ENCODE results near the gene RXFP4. TPM values are rescaled to one million over a fixed set of nuclear protein-coding genes. Genes with fewer than 3 reads are reported as not detected.
A peak's percentile ranks its signal among the peaks of the same experiment; 100 is the strongest.

RXFP4 gene
- total RNA-seq, 2 donors from 2014 or later = not detected

DNA sequence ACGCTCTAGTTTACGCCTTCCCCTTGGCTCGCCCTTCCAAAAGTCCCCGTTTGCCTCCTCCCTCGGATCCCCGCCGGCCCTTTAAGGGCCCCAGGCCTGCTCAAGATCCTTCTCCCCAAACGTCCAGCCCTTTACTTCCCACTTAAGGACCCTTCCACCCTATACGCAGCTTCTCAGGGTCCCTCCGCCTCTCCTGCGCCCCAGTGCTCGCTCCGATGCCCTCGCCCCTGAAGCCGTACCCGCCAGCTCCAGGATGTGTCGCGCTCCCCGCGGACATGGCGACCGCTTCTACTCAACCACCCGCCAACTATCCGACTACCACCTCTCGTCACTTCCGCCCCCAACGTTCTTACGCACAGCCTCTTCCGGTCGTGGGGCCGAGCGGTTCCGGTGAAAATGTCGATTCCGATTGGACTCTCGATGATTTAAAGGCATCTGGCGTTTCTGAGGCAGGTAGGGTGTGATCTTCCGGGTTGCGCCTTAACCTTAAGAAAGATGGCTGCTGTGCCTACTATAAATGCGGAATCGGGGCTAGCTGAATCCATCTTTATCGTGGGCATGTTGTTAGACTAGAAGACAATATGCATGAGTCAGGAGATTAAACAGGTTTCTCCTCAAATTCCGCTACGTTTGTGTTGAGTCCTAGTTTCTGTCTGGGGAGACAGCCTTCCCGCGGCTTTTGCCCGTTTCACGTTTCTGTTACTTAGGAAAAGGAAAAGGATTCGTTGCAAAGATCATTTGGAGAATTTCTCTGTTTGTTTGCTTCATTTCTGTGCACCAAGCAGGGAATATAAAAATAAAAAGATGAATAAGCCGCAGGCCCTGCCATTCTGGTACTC, 7.1 kb upstream of the RXFP4 start, which contains the start of gene KHDC4:
TSS of gene KHDC4 (minus strand) at position 317 of the 839 bp plus-strand sequence. CDS start at position 277, 40 bp downstream.
- no peaks in the 10 kb centered on the region for H3K36me3 Mint-ChIP-seq (ENCODE audit: low read depth)
- peak; percentile 94 for ATAC-seq

DNA sequence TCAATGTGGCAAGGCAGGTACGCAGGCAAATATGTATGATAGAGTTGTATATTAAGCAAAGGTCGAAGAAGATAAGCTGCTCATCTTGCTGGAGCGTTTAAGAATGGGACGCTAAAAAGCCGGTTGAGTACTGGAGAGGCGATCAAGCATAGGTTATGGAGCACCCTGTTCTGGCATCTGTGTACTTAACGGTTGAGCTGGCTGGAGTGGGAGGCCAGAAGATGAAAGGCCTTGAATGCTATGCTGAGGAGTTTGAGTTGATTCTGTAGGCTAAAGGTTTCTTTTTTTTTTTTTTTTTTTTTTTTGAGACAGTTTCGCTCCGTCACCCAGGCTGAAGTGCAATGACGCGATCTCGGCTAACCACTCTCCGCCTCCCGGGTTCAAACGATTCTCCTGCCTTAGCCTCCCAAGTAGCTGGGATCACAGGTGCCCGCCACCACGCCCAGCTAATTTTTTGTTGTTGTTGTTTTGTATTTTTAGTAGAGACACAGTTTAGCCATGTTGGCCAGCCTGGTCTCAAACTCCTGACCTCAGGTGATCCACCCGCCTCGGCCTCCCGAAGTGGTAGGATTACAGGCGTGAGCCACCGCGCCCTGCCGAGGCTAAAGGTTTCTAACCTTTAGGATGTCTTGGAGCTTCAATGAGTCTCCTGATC, 6.4 kb upstream of the RXFP4 start:
- DNase-seq (no peak), ATAC-seq (no peak)
- no peaks in the 10 kb centered on the region for H3K9me3 ChIP-seq (ENCODE audit: control insufficient read depth, low read length, poor library complexity, severe bottlenecking)
- Mint-ChIP-seq H3K4me3 (peak overlapping the region; percentile 12), H3K27ac (no peak overlapping the region), H3K4me1 (peaks cover 12% of the 10 kb centered on the region), H3K27me3 (no peaks in the 10 kb centered on the region), H3K36me3 (ENCODE audit: low read depth) (no peaks in the 10 kb centered on the region)

More for the DNA sequence above, 7.1 kb upstream of the RXFP4 start, which contains the start of gene KHDC4:
- peaks cover 14% of the 10 kb centered on the region for H3K4me1 Mint-ChIP-seq
- H3K27me3 Mint-ChIP-seq = no peaks in the 10 kb centered on the region
- no peaks in the 10 kb centered on the region for H3K9me3 ChIP-seq (ENCODE audit: control insufficient read depth, low read length, poor library complexity, severe bottlenecking)
- DNase-seq = peak; percentile 83 to 91 (median 86)
- no peak within 1 kb of the TSS for H3K27ac Mint-ChIP-seq
- peak within 1 kb of the TSS; percentile 12 for H3K4me3 Mint-ChIP-seq

DNA sequence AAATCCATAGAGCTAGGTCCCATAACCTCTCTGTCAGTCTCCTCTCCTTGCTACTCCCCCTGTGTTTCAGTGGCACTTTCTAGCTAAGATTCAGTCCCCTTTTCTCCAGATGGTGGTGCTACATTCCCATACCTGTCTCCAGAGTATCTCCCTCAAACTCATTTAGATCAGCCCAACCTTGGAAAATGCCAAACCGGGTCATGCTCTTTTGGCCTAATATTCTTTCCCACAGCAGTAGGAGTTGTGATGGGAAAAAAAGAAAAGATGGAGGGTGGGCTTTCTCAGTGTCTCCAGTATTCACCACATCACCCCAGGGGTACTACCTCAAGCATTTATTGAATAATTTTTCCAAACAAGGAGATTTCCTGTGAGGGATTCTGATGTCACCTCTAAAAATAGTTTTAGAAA, 3.2 kb upstream of the RXFP4 start:
- H3K4me1 Mint-ChIP-seq = peaks cover 27% of the 10 kb centered on the region
- ATAC-seq = no peak
- no peak overlapping the region for H3K4me3 Mint-ChIP-seq
- H3K9me3 ChIP-seq (ENCODE audit: control insufficient read depth, low read length, poor library complexity, severe bottlenecking) = no peaks in the 10 kb centered on the region
- no peak for DNase-seq
- no peak overlapping the region for H3K27ac Mint-ChIP-seq
- no peaks in the 10 kb centered on the region for H3K36me3 Mint-ChIP-seq (ENCODE audit: low read depth)
- no peaks in the 10 kb centered on the region for H3K27me3 Mint-ChIP-seq

- H3K4me1 Mint-ChIP-seq = peaks cover 37% of the 10 kb centered on the region
- H3K27ac Mint-ChIP-seq = peak overlapping the region; percentile 91
- no peaks in the 10 kb centered on the region for H3K9me3 ChIP-seq (ENCODE audit: control insufficient read depth, low read length, poor library complexity, severe bottlenecking)
- no peaks in the 10 kb centered on the region for H3K36me3 Mint-ChIP-seq (ENCODE audit: low read depth)
- H3K4me3 Mint-ChIP-seq = no peak overlapping the region
- ATAC-seq (no peak), DNase-seq (no peak)
- H3K27me3 Mint-ChIP-seq = no peaks in the 10 kb centered on the region
These were observed 901 bp upstream of the RXFP4 start for GRCh38 chr1:155940482-155940992.

- DNase-seq (no peak), ATAC-seq (no peak)
- peak overlapping the region; percentile 19 for H3K27ac Mint-ChIP-seq
- peak overlapping the region; percentile 12 for H3K4me3 Mint-ChIP-seq
- H3K27me3 Mint-ChIP-seq = no peaks in the 10 kb centered on the region
- no peaks in the 10 kb centered on the region for H3K36me3 Mint-ChIP-seq (ENCODE audit: low read depth)
- peaks cover 48% of the 10 kb centered on the region for H3K4me1 Mint-ChIP-seq
- H3K9me3 ChIP-seq (ENCODE audit: control insufficient read depth, low read length, poor library complexity, severe bottlenecking) = no peaks in the 10 kb centered on the region
These were observed 550 bp downstream of the RXFP4 start for GRCh38 chr1:155941845-155942531.

- no peak for DNase-seq
- H3K4me1 Mint-ChIP-seq = peaks cover 48% of the 10 kb centered on the region
- ATAC-seq = no peak
- H3K4me3 Mint-ChIP-seq = no peak overlapping the region
- H3K27me3 Mint-ChIP-seq = no peaks in the 10 kb centered on the region
- H3K9me3 ChIP-seq (ENCODE audit: control insufficient read depth, low read length, poor library complexity, severe bottlenecking) = no peaks in the 10 kb centered on the region
- H3K36me3 Mint-ChIP-seq (ENCODE audit: low read depth) = no peaks in the 10 kb centered on the region
- peak overlapping the region; percentile 34 for H3K27ac Mint-ChIP-seq
These were observed 1.2 kb downstream of the RXFP4 start for GRCh38 chr1:155942578-155943141.

DNA sequence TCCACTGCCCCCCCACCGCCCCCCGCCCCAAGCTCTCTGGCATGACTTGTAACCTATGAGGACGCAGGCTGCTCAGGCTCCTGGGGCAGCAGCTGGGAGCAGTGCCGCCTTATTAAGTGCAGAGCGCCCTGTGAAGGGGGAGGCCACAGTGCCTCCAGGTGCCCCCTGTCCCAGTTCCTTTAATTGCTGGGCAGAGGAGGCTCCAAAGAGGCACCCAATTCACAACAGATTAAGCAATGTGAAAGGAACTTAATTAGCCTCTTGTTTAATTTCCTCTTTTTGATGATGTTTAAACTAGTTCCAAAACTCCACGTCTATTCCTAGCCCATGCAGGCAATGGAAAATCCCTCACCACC, 3.0 kb downstream of the RXFP4 start:
- H3K9me3 ChIP-seq (ENCODE audit: control insufficient read depth, low read length, poor library complexity, severe bottlenecking) = no peaks in the 10 kb centered on the region

GRCh38 chr1:155946633-155947219, 5.3 kb downstream of the RXFP4 start:
- Mint-ChIP-seq H3K4me3 (peak overlapping the region; percentile 86), H3K27me3 (no peaks in the 10 kb centered on the region), H3K27ac (peak overlapping the region; percentile 95), H3K36me3 (ENCODE audit: low read depth) (no peaks in the 10 kb centered on the region), H3K4me1 (peaks cover 33% of the 10 kb centered on the region)
- no peaks in the 10 kb centered on the region for H3K9me3 ChIP-seq (ENCODE audit: control insufficient read depth, low read length, poor library complexity, severe bottlenecking)
- no peak for DNase-seq
- ATAC-seq = peak; percentile 21

More for the DNA sequence above, 3.0 kb downstream of the RXFP4 start:
- no peaks in the 10 kb centered on the region for H3K36me3 Mint-ChIP-seq (ENCODE audit: low read depth)
- ATAC-seq = no peak
- no peaks in the 10 kb centered on the region for H3K27me3 Mint-ChIP-seq
- no peak for DNase-seq
- H3K27ac Mint-ChIP-seq = peak overlapping the region; percentile 95
- H3K4me1 Mint-ChIP-seq = peaks cover 47% of the 10 kb centered on the region
- no peak overlapping the region for H3K4me3 Mint-ChIP-seq

DNA sequence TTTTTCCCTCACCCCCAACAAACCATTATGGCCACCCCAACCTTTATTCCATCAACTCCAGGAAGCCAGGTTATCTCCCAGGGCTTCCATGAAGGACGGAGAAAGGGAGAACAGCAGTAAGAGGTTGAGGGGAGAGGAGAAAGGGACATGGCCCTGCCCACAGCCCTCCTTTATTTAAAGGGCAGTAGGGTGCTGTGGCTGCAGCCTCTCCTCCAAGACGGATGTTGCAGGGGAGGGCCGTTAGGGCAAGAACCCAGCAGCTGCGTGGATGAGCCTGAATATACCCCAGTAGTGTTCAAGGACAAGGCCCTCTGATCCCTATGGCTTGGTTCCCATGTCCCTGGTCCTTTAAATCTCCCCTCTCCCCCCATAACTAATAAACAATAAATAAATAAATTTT, 5.9 kb downstream of the RXFP4 start:
- Mint-ChIP-seq H3K27me3 (no peaks in the 10 kb centered on the region), H3K4me3 (peak overlapping the region; percentile 59), H3K4me1 (peaks cover 28% of the 10 kb centered on the region), H3K27ac (peak overlapping the region; percentile 95), H3K36me3 (ENCODE audit: low read depth) (no peaks in the 10 kb centered on the region)
- no peak for DNase-seq
- H3K9me3 ChIP-seq (ENCODE audit: control insufficient read depth, low read length, poor library complexity, severe bottlenecking) = no peaks in the 10 kb centered on the region
- ATAC-seq = no peak

- ATAC-seq (no peak), DNase-seq (no peak)
- H3K4me3 Mint-ChIP-seq = no peak overlapping the region
- H3K9me3 ChIP-seq (ENCODE audit: control insufficient read depth, low read length, poor library complexity, severe bottlenecking) = no peaks in the 10 kb centered on the region
- no peak overlapping the region for H3K27ac Mint-ChIP-seq
- H3K36me3 Mint-ChIP-seq (ENCODE audit: low read depth) = no peaks in the 10 kb centered on the region
- no peaks in the 10 kb centered on the region for H3K27me3 Mint-ChIP-seq
- peaks cover 26% of the 10 kb centered on the region for H3K4me1 Mint-ChIP-seq
These were observed 6.3 kb downstream of the RXFP4 start for GRCh38 chr1:155947741-155948140.

- DNase-seq (no peak), ATAC-seq (no peak)
- no peak overlapping the region for H3K27ac Mint-ChIP-seq
- peaks cover 18% of the 10 kb centered on the region for H3K4me1 Mint-ChIP-seq
- H3K27me3 Mint-ChIP-seq = no peaks in the 10 kb centered on the region
- no peaks in the 10 kb centered on the region for H3K36me3 Mint-ChIP-seq (ENCODE audit: low read depth)
- no peak overlapping the region for H3K4me3 Mint-ChIP-seq
- no peaks in the 10 kb centered on the region for H3K9me3 ChIP-seq (ENCODE audit: control insufficient read depth, low read length, poor library complexity, severe bottlenecking)
These were observed 9.4 kb downstream of the RXFP4 start for GRCh38 chr1:155950829-155951228.

GRCh38 chr1:155951753-155952504, 10.5 kb downstream of the RXFP4 start:
- H3K36me3 Mint-ChIP-seq (ENCODE audit: low read depth) = no peaks in the 10 kb centered on the region
- DNase-seq (no peak), ATAC-seq (no peak)
- no peak overlapping the region for H3K4me3 Mint-ChIP-seq
- H3K27ac Mint-ChIP-seq = no peak overlapping the region
- H3K9me3 ChIP-seq (ENCODE audit: control insufficient read depth, low read length, poor library complexity, severe bottlenecking) = no peaks in the 10 kb centered on the region
- no peaks in the 10 kb centered on the region for H3K27me3 Mint-ChIP-seq
- peaks cover 9% of the 10 kb centered on the region for H3K4me1 Mint-ChIP-seq

Data from T-helper 17 cell (primary cell).